ENCODE measurements around the gene SDK2. TPM values are rescaled to one million over a fixed set of nuclear protein-coding genes. Genes with fewer than 3 reads are reported as not detected.

The SDK2 gene
- total and polyA plus RNA-seq, 2 of the 8 experiments (the other 6 are each of a cell fraction or from before 2014, with no cell fraction given), result 3.9 to 4.1 TPM

DNA sequence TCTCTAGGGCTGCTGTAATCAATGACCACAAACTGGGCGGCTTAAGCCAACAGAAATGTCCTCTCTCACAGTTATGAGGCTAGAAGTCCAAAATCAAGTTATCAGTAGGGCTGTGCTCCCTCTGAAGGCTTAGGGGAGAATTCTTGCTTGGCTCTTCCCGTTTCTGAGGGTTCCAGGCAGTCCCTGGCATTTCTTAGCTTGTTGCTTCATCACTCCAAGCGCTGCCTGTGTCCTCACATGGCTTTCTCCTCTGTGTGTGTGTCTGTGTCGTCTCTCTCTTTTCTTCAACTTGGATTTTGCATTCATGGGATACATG lies 318.8 kb downstream of the SDK2 start:
- Histone ChIP-seq H2BK20ac (ENCODE audit: low read length) (peak overlapping the region; percentile 55; the same call in 1 of the 2 replicates), H2AK5ac (ENCODE audit: low read depth, low read length) (no peak overlapping the region), H3K79me1 (ENCODE audit: low read depth, low read length) (no peaks in the 10 kb centered on the region), H3K23me2 (ENCODE audit: low read depth, low read length) (no peaks in the 10 kb centered on the region; the same call in 1 of the 2 replicates), H3K14ac (ENCODE audit: insufficient read length) (no peak overlapping the region), H3K9me3 (ENCODE audit: insufficient read depth in 2 of 2, low read depth in 1 of 2, low read length in 1 of 2) (no peaks in the 10 kb centered on the region), H2AFZ (ENCODE audit: low read length) (no peak overlapping the region), H3K23ac (ENCODE audit: insufficient read length) (no peak overlapping the region), H2BK120ac (replicated peaks; ENCODE audit: low read depth, low read length) (no peak overlapping the region), H4K20me1 (replicated peaks in 1 of 2; ENCODE audit: control insufficient read depth in 1 of 2, insufficient read depth in 2 of 2, low read length in 2 of 2) (no peaks in the 10 kb centered on the region), H4K91ac (replicated peaks; ENCODE audit: insufficient read length, low read length) (no peak overlapping the region), H2BK5ac (ENCODE audit: low read depth, low read length) (peak overlapping the region; percentile 44; the same call in 1 of the 2 replicates), H3K4ac (replicated peaks; ENCODE audit: insufficient read length, low read depth, low read length) (no peak overlapping the region), H2BK15ac (ENCODE audit: low read length) (no peak overlapping the region; the same call in 1 of the 2 replicates), H3K4me2 (ENCODE audit: insufficient read depth in 1 of 2, low read depth in 2 of 2, low read length in 2 of 2) (no peak overlapping the region), H3K18ac (ENCODE audit: extremely low read depth, low read length) (0 out of 2 replicates have a peak overlapping the region, but pooled peaks have one; percentile 48), H3K9ac (replicated peaks in 1 of 4; ENCODE audit: extremely low read depth in 1 of 4, low read depth in 3 of 4, low read length in 3 of 4) (no peak overlapping the region), H3K27ac (ENCODE audit: low read depth, low read length) (no peak overlapping the region), H4K5ac (ENCODE audit: insufficient read length, low read depth, low read length) (no peak overlapping the region), H3K79me2 (ENCODE audit: control insufficient read depth in 1 of 2, insufficient read depth in 2 of 2, low read length in 2 of 2) (no peaks in the 10 kb centered on the region), H4K8ac (ENCODE audit: extremely low read depth, insufficient read depth, low read length) (no peak overlapping the region), H3K4me1 (replicated peaks in 1 of 4; ENCODE audit: control insufficient read depth in 3 of 4, insufficient read depth in 4 of 4, low read length in 3 of 4) (peaks cover 4 to 13% (median 9%) of the 10 kb centered on the region in 4 experiments; a peak in 6 of 7 replicates), H3K36me3 (ENCODE audit: control insufficient read depth in 2 of 4, insufficient read depth in 4 of 4, low read length in 3 of 4) (no peaks in the 10 kb centered on the region), H3K56ac (replicated peaks; ENCODE audit: insufficient read length, low read depth, low read length) (no peak overlapping the region), H3K4me3 (ENCODE audit: extremely low read depth in 1 of 4, insufficient read depth in 2 of 4, low read depth in 3 of 4, low read length in 4 of 4) (no peak overlapping the region), H2BK12ac (ENCODE audit: low read depth, low read length) (peak overlapping the region; percentile 43; the same call in 1 of the 2 replicates), H3K27me3 (replicated peaks in 1 of 4; ENCODE audit: control insufficient read depth in 3 of 4, extremely low read depth in 1 of 4, insufficient read depth in 3 of 4, low read length in 3 of 4) (no peaks in the 10 kb centered on the region)
- WGBS, 2 experiments (ENCODE audit: extremely low coverage in 1 of 2, insufficient coverage in 1 of 2, insufficient read length in 1 of 2, insufficient replicate concordance in 2 of 2, low coverage in 1 of 2, low lambda C conversion rate in 2 of 2, missing lambda C conversion rate in 1 of 2), result 75% methylated on average over 4 of the region's 4 CpGs; no CpG with 5 or more reads in 1 of the 2 experiments
- FAIRE-seq (no peak), DNase-seq (ENCODE audit: low read depth in 1 of 2, low spot score in 2 of 2) (no peak)
- ChIA-PET CTCF (ENCODE audit: partially characterized antibody) (interaction anchor here (0.9 to 1.5 kb wide), 4 partner anchors 14 to 44 kb away, joined by 3 to 4 read pairs (median 3); no protein-coding TSS in a partner anchor), POLR2A (ENCODE audit: partially characterized antibody) (interaction anchor here (0.9 to 1.2 kb wide), 2 partner anchors 17 to 94 kb away, joined by 3 read pairs; no protein-coding TSS in a partner anchor)
- TF ChIP-seq CEBPB (IDR thresholded peaks at IDR 0.05; ENCODE audit: low read depth, low read length), result peak; percentile 8; the same call in 1 of the 2 replicates
- no peak for TF ChIP-seq GABPA (IDR thresholded peaks at IDR 0.05; ENCODE audit: borderline replicate concordance, insufficient read depth, low read length)
- TF ChIP-seq RBBP5 (IDR thresholded peaks at IDR 0.05; ENCODE audit: borderline replicate concordance, low read depth, low read length), result no peak
- no peak for TF ChIP-seq SAP30 (IDR thresholded peaks at IDR 0.05; ENCODE audit: insufficient read depth, insufficient replicate concordance, low read length)
- no peak for TF ChIP-seq FOSL1 (IDR thresholded peaks at IDR 0.05; ENCODE audit: insufficient read depth, low read depth, low read length)
